ENCODE data around the gene LRMDA.

The LRMDA gene

DNA sequence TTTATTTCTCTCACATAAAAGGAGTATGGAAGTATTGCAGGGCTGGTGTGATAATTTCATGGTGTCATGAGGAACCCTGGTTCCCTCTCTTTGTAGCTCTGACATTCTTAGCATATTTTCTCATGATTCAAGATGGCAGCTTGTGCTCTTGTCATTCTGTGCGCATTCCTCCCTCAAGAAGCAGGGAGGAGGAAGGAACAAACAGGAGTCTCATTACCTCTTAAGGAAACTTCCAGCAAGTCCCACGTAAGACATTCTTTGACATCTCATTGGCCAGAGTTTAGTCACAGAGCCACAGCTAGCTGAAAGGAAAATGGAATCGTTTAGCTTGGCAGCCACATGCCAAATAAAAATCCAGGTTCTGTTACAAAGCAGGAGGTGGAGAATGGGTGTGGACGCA, 546.8 kb downstream of the LRMDA start:
- DNase-seq (ENCODE audit: low read depth): no peak
- no peak overlapping the region for H3K4me3 ChIP-seq (ENCODE audit: low read depth, low read length)
- TF ChIP-seq, protein P1, sequence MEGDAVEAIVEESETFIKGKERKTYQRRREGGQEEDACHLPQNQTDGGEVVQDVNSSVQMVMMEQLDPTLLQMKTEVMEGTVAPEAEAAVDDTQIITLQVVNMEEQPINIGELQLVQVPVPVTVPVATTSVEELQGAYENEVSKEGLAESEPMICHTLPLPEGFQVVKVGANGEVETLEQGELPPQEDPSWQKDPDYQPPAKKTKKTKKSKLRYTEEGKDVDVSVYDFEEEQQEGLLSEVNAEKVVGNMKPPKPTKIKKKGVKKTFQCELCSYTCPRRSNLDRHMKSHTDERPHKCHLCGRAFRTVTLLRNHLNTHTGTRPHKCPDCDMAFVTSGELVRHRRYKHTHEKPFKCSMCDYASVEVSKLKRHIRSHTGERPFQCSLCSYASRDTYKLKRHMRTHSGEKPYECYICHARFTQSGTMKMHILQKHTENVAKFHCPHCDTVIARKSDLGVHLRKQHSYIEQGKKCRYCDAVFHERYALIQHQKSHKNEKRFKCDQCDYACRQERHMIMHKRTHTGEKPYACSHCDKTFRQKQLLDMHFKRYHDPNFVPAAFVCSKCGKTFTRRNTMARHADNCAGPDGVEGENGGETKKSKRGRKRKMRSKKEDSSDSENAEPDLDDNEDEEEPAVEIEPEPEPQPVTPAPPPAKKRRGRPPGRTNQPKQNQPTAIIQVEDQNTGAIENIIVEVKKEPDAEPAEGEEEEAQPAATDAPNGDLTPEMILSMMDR (IDR thresholded peaks at IDR 0.05; ENCODE audit: insufficient read depth, low read depth, low read length, missing control alignments): no peak

DNA sequence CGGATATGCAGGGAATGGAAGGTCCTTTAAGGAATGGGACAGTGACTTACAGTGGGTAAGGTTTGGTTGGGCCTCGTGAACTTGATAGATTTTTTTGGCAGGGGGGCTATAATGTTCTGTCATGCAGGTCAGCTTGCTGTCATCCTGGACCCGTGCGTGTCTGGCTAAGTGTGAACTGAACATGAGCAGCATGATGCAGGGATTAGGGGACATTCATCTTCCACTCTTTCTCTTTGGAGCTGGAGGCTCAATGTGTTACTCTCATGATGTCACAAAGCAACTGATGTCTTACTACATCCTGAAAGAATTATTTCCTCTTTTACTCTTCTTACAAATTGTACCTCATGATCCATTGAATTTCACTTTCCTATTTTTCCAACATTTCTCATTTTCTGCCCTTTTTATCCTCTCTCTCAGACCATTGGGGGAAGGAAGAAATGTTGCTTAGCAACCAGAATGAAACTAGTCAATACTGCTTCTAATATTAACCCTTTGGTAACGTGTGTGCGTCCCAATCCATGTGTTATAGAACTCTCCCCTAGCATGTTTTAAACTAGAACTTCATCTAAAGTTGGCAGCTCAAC, 549.1 kb downstream of the LRMDA start:
- TF ChIP-seq, protein P1 (IDR thresholded peaks at IDR 0.05; ENCODE audit: insufficient read depth, low read depth, low read length, missing control alignments): no peak
- no peak for DNase-seq (ENCODE audit: low read depth)

DNA sequence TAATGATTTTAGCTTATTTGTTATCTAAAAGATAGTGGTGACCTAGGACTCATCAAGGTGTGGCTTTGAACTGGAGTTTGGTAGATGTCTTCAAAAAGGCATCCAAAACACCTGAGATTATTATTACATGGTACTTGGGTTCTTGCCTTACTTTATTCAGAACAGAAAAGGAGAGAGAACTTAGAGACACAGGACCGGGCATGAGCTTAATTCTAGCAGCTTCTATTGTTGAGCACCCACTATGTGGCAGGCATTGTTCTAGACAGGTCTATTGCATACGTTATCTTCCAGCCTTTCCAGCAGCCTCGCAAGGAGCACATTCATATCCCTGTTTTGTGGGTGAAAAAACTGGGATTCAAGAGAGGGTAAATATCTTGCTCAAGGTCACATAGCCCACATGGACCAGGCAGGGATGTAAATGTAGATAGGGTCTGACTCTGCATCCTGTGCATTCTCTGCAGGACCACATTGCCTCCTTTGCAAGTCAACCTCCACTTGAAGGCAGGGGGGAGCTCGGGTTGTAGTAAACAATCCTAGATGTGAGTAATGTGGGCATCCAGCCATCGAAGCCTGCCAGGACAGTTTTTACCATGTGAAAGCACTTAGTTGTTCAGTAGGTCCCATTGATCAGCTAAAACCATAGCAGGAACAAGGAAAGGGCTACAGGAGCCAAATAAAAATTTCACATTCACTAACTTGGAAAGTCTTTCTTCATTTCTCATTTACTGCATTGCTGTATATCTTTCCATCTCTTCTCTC, 551.4 kb downstream of the LRMDA start:
- TF ChIP-seq, protein P1 (IDR thresholded peaks at IDR 0.05; ENCODE audit: insufficient read depth, low read depth, low read length, missing control alignments): no peak
- no peak for DNase-seq (ENCODE audit: low read depth)
- no peak overlapping the region for H3K4me3 ChIP-seq (ENCODE audit: low read depth, low read length)

More for the DNA sequence above, 549.1 kb downstream of the LRMDA start:
- no peak overlapping the region for H3K4me3 ChIP-seq (ENCODE audit: low read depth, low read length)

DNA sequence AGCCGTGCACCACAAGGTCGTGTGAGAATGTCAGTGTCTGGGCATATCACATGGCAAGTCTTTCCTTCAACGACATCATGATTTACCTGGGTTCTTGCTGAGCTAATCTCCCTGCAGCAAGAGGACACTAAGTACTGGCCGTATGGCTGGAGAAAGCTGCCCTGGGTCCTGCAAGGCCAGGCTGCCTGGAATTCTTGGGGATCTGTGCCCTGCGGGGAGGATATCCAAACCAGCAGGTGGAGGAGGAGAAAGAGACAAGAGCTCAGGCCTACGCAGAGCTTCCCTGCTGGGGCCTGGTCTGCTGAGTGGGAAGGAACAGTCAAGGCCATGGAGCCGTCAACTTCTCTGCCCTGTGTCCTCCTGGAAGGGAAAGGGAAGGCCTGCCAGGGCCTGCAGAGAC, 552.6 kb downstream of the LRMDA start:
- no peak for DNase-seq (ENCODE audit: low read depth)

DNA sequence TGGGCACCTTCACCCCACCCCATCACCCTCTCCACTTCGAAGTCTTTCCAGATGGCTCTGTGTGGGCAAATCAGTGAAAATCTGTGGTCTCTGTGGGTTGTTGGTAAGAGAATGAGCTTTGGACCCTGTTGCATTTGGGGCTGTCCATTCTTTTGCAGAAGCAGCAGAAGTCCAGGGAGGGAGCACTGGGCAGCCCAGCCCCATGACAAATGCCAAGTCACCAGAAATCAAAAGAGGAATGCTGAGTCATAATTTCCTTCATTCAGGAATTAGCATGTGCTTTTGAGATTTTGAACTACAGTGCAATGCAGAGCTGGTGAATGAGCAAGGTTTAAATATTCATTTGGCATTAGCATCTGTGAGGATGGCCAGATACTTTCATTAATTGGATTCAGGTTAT, 556.2 kb downstream of the LRMDA start:
- no peak overlapping the region for H3K4me3 ChIP-seq (ENCODE audit: low read depth, low read length)
- no peak for DNase-seq (ENCODE audit: low read depth)
- TF ChIP-seq, protein P1 (IDR thresholded peaks at IDR 0.05; ENCODE audit: insufficient read depth, low read depth, low read length, missing control alignments): no peak

More for the DNA sequence above, 552.6 kb downstream of the LRMDA start:
- TF ChIP-seq, protein P1 (IDR thresholded peaks at IDR 0.05; ENCODE audit: insufficient read depth, low read depth, low read length, missing control alignments): no peak
- no peak overlapping the region for H3K4me3 ChIP-seq (ENCODE audit: low read depth, low read length)

DNA sequence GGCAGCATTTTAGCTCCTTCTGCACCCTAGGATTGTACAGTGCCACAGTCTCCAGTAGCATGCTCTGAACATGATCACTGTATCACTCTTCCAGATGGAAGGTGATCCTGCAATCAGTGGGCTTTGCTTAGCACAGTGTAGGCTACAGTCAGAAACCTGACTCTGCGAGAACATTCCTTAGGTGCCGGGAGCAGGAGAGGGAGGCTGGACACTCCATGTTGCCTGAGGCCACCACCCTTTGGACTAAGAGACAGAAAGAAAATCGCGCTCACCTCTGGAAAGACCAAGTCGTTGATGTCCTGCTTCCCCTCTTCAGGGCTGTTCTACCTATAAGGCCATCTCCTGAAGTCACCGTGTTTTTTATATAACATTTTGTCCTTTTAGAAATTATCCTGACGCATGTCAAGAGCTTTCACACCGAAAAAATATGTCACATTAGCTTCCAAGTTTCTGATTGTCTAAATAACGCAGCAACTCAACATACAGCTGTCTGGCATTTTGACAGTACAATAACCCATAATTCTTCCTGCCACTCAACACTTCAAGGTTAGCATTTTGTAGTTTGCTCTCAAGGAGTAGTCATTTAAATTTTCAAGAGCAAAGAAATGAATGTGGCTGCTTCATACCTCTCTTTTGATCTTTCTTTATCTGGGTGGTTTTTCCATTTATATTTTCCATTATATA, 563.1 kb downstream of the LRMDA start:
- TF ChIP-seq, protein P1 (IDR thresholded peaks at IDR 0.05; ENCODE audit: insufficient read depth, low read depth, low read length, missing control alignments): no peak
- no peak for DNase-seq (ENCODE audit: low read depth)
- no peak overlapping the region for H3K4me3 ChIP-seq (ENCODE audit: low read depth, low read length)
